ENCODE results near the gene COX6B2. TPM values are rescaled to one million over a fixed set of nuclear protein-coding genes. Genes with fewer than 3 reads are reported as not detected.

COX6B2 gene
- polyA plus RNA-seq, 4 donors: 0.07 to 0.09 TPM; not detected in 2

- 54 to 82% (median 72%) methylated on average over 3 of the region's 3 CpGs for WGBS, 3 donors
- Histone ChIP-seq H3K27me3 (ENCODE audit: control insufficient read depth in 3 of 3, insufficient read depth in 3 of 3, low read length in 3 of 3) (peaks cover 3 to 66% (median 16%) of the 10 kb centered on the region in 3 donors), H3K9me3 (ENCODE audit: control insufficient read depth in 2 of 2, insufficient read depth in 1 of 2, low read depth in 1 of 2, low read length in 1 of 2) (no peaks in the 10 kb centered on the region), H3K27ac (ENCODE audit: low read depth in 1 of 3, low read length in 2 of 3) (no peak overlapping the region), H3K4me3 (ENCODE audit: low read depth in 1 of 3, low read length in 3 of 3) (no peak overlapping the region), H3K4me1 (ENCODE audit: control insufficient read depth in 3 of 3, insufficient read depth in 2 of 3, low read depth in 1 of 3, low read length in 2 of 3) (peaks cover 0 to 2% (median 0%) of the 10 kb centered on the region in 3 donors), H3K36me3 (ENCODE audit: control insufficient read depth in 3 of 3, insufficient read depth in 2 of 3, low read depth in 1 of 3, low read length in 3 of 3) (no peaks in the 10 kb centered on the region)
- FAIRE-seq (no peak), DNase-seq (no peak)
These were observed 12.3 kb upstream of the COX6B2 start for GRCh38 chr19:55366790-55367189.

- H3K27me3 ChIP-seq (ENCODE audit: control insufficient read depth in 3 of 3, insufficient read depth in 3 of 3, low read length in 3 of 3): peaks cover 3 to 58% (median 14%) of the 10 kb centered on the region in 3 donors
- no peaks in the 10 kb centered on the region for H3K9me3 ChIP-seq (ENCODE audit: control insufficient read depth in 2 of 2, insufficient read depth in 1 of 2, low read depth in 1 of 2, low read length in 1 of 2)
- no peak overlapping the region for H3K27ac ChIP-seq (ENCODE audit: low read depth in 1 of 3, low read length in 2 of 3)
- no peak for DNase-seq
- no peak overlapping the region for H3K4me3 ChIP-seq (ENCODE audit: low read depth in 1 of 3, low read length in 3 of 3)
- peaks cover 0 to 2% (median 0%) of the 10 kb centered on the region in 3 donors for H3K4me1 ChIP-seq (ENCODE audit: control insufficient read depth in 3 of 3, insufficient read depth in 2 of 3, low read depth in 1 of 3, low read length in 2 of 3)
- FAIRE-seq: no peak
- no peaks in the 10 kb centered on the region for H3K36me3 ChIP-seq (ENCODE audit: control insufficient read depth in 3 of 3, insufficient read depth in 2 of 3, low read depth in 1 of 3, low read length in 3 of 3)
- 60 to 72% (median 67%) methylated on average over 11 to 19 of the region's 19 CpGs for WGBS, 3 donors
These were observed 11.4 kb upstream of the COX6B2 start for GRCh38 chr19:55365964-55366363.

GRCh38 chr19:55365245-55365644 is 10.7 kb upstream of the COX6B2 start:
- H3K9me3 ChIP-seq (ENCODE audit: control insufficient read depth in 2 of 2, insufficient read depth in 1 of 2, low read depth in 1 of 2, low read length in 1 of 2): no peaks in the 10 kb centered on the region
- H3K27me3 ChIP-seq (ENCODE audit: control insufficient read depth in 3 of 3, insufficient read depth in 3 of 3, low read length in 3 of 3): peaks cover 3 to 51% (median 10%) of the 10 kb centered on the region in 3 donors
- 71 to 84% (median 81%) methylated on average over 8 of the region's 8 CpGs for WGBS, 3 donors
- H3K4me3 ChIP-seq (ENCODE audit: low read depth in 1 of 3, low read length in 3 of 3): no peak overlapping the region
- no peaks in the 10 kb centered on the region for H3K36me3 ChIP-seq (ENCODE audit: control insufficient read depth in 3 of 3, insufficient read depth in 2 of 3, low read depth in 1 of 3, low read length in 3 of 3)
- H3K27ac ChIP-seq (ENCODE audit: low read depth in 1 of 3, low read length in 2 of 3): no peak overlapping the region
- DNase-seq (no peak), FAIRE-seq (no peak)
- peaks cover 0 to 2% (median 0%) of the 10 kb centered on the region in 3 donors for H3K4me1 ChIP-seq (ENCODE audit: control insufficient read depth in 3 of 3, insufficient read depth in 2 of 3, low read depth in 1 of 3, low read length in 2 of 3)

- no peaks in the 10 kb centered on the region for H3K36me3 ChIP-seq (ENCODE audit: control insufficient read depth in 3 of 3, insufficient read depth in 2 of 3, low read depth in 1 of 3, low read length in 3 of 3)
- no peak within 1 kb of the TSS for H3K27ac ChIP-seq (ENCODE audit: low read depth in 1 of 3, low read length in 2 of 3)
- H3K9me3 ChIP-seq (ENCODE audit: control insufficient read depth in 2 of 2, insufficient read depth in 1 of 2, low read depth in 1 of 2, low read length in 1 of 2): no peaks in the 10 kb centered on the region
- DNase-seq (no peak), FAIRE-seq (no peak)
- H3K27me3 ChIP-seq (ENCODE audit: control insufficient read depth in 3 of 3, insufficient read depth in 3 of 3, low read length in 3 of 3): peaks cover 3 to 32% (median 3%) of the 10 kb centered on the region in 3 donors
- 79 to 83% (median 81%) methylated on average over 26 to 27 of the region's 27 CpGs for WGBS, 3 donors
- no peak within 1 kb of the TSS for H3K4me3 ChIP-seq (ENCODE audit: low read depth in 1 of 3, low read length in 3 of 3)
- no peaks in the 10 kb centered on the region for H3K4me1 ChIP-seq (ENCODE audit: control insufficient read depth in 3 of 3, insufficient read depth in 2 of 3, low read depth in 1 of 3, low read length in 2 of 3)
These were observed 8.6 kb upstream of the COX6B2 start, which contains the start of gene GARIN5B for GRCh38 chr19:55362990-55363716. GARIN5B (minus strand) TSS chr19:55363260; CDS start chr19:55363066, 194 bp downstream.

- FAIRE-seq (no peak), DNase-seq (no peak)
- Histone ChIP-seq H3K27me3 (ENCODE audit: control insufficient read depth in 3 of 3, insufficient read depth in 3 of 3, low read length in 3 of 3) (peaks cover 0 to 27% (median 2%) of the 10 kb centered on the region in 3 donors), H3K36me3 (ENCODE audit: control insufficient read depth in 3 of 3, insufficient read depth in 2 of 3, low read depth in 1 of 3, low read length in 3 of 3) (no peaks in the 10 kb centered on the region), H3K27ac (ENCODE audit: low read depth in 1 of 3, low read length in 2 of 3) (no peak overlapping the region), H3K4me1 (ENCODE audit: control insufficient read depth in 3 of 3, insufficient read depth in 2 of 3, low read depth in 1 of 3, low read length in 2 of 3) (no peaks in the 10 kb centered on the region), H3K9me3 (ENCODE audit: control insufficient read depth in 2 of 2, insufficient read depth in 1 of 2, low read depth in 1 of 2, low read length in 1 of 2) (no peaks in the 10 kb centered on the region), H3K4me3 (ENCODE audit: low read depth in 1 of 3, low read length in 3 of 3) (no peak overlapping the region)
- 72 to 74% (median 74%) methylated on average over 32 to 38 of the region's 38 CpGs for WGBS, 3 donors
These were observed 7.9 kb upstream of the COX6B2 start for GRCh38 chr19:55362174-55362989.

- Histone ChIP-seq H3K27me3 (ENCODE audit: control insufficient read depth in 3 of 3, insufficient read depth in 3 of 3, low read length in 3 of 3) (peaks cover 1 to 37% (median 3%) of the 10 kb centered on the region in 3 donors), H3K9me3 (ENCODE audit: control insufficient read depth in 2 of 2, insufficient read depth in 1 of 2, low read depth in 1 of 2, low read length in 1 of 2) (no peaks in the 10 kb centered on the region), H3K4me1 (ENCODE audit: control insufficient read depth in 3 of 3, insufficient read depth in 2 of 3, low read depth in 1 of 3, low read length in 2 of 3) (no peaks in the 10 kb centered on the region), H3K27ac (ENCODE audit: low read depth in 1 of 3, low read length in 2 of 3) (no peak overlapping the region), H3K4me3 (ENCODE audit: low read depth in 1 of 3, low read length in 3 of 3) (no peak overlapping the region), H3K36me3 (ENCODE audit: control insufficient read depth in 3 of 3, insufficient read depth in 2 of 3, low read depth in 1 of 3, low read length in 3 of 3) (no peaks in the 10 kb centered on the region)
- DNase-seq (no peak), FAIRE-seq (no peak)
- 88 to 90% (median 89%) methylated on average over 16 of the region's 16 CpGs for WGBS, 3 donors
These were observed 6.4 kb upstream of the COX6B2 start for GRCh38 chr19:55360902-55361301.

GRCh38 chr19:55358943-55359908 is 4.7 kb upstream of the COX6B2 start:
- Histone ChIP-seq H3K4me1 (ENCODE audit: control insufficient read depth in 3 of 3, insufficient read depth in 2 of 3, low read depth in 1 of 3, low read length in 2 of 3) (peaks cover 0 to 4% (median 0%) of the 10 kb centered on the region in 3 donors), H3K36me3 (ENCODE audit: control insufficient read depth in 3 of 3, insufficient read depth in 2 of 3, low read depth in 1 of 3, low read length in 3 of 3) (no peaks in the 10 kb centered on the region), H3K9me3 (ENCODE audit: control insufficient read depth in 2 of 2, insufficient read depth in 1 of 2, low read depth in 1 of 2, low read length in 1 of 2) (no peaks in the 10 kb centered on the region), H3K27ac (ENCODE audit: low read depth in 1 of 3, low read length in 2 of 3) (no peak overlapping the region), H3K27me3 (ENCODE audit: control insufficient read depth in 3 of 3, insufficient read depth in 3 of 3, low read length in 3 of 3) (peaks cover 3 to 44% (median 6%) of the 10 kb centered on the region in 3 donors), H3K4me3 (ENCODE audit: low read depth in 1 of 3, low read length in 3 of 3) (no peak overlapping the region)
- DNase-seq (no peak), FAIRE-seq (no peak)
- 56 to 72% (median 70%) methylated on average over 31 to 32 of the region's 32 CpGs for WGBS, 3 donors

All from small intestine (tissue), 7 donors.